Vagina (tissue), 2 donors: ENCODE results near the gene THSD1. TPM values are rescaled to one million over a fixed set of nuclear protein-coding genes. Genes with fewer than 3 reads are reported as not detected.

Experiments
- DNase-seq, 2 donors: peaks; one replicate each; pipeline ENCODE4 v3.0.0-alpha.2; 2017; ENCODE audit errors: extremely low spot score in 2 of 2
- H3K27ac ChIP-seq: fragments of 200-600 bp; sonication (generic); one replicate; pipeline ENCODE4 v1.5.1; 2019
- H3K27me3 ChIP-seq: fragments of 200-600 bp; sonication (generic); one replicate; pipeline ENCODE4 v1.5.1; 2019
- H3K36me3 ChIP-seq, 2 donors: fragments of 200-600 bp; sonication (generic); one replicate each; pipeline ENCODE4 v1.5.1; 2017 to 2019
- H3K4me1 ChIP-seq: fragments of 200-600 bp; sonication (generic); one replicate; pipeline ENCODE4 v1.5.1; 2019
- H3K4me3 ChIP-seq, 2 donors: fragments of 200-600 bp; sonication (generic); 1 replicate in 1 of 2; 2 replicates in 1 of 2; pipeline ENCODE4 v1.5.1; 2016 to 2019
- H3K9me3 ChIP-seq: fragments of 200-600 bp; sonication (generic); one replicate; pipeline ENCODE4 v1.5.1; 2019
- POLR2A ChIP-seq, 2 donors: fragments of 450-650 bp; IDR thresholded peaks; one replicate each; pipeline ENCODE4 v1.6.1; 2017; ENCODE audit warnings: antibody characterized with exemption in 2 of 2, mild to moderate bottlenecking in 2 of 2, moderate library complexity in 2 of 2
- POLR2AphosphoS5 ChIP-seq, 2 donors: sonication (generic); formaldehyde crosslinking; IDR thresholded peaks; one replicate each; pipeline ENCODE4 v1.9.0; 2017; ENCODE audit warnings: antibody characterized with exemption in 2 of 2, mild to moderate bottlenecking in 2 of 2, low read depth in 1 of 2; ENCODE audit not compliant: insufficient read depth in 1 of 2
- intact Hi-C: fragments of 100-400 bp; cut with DNase I; formaldehyde crosslinking; loops from one replicate; pipeline ENCODE4 v1.15.1; 2023
- total RNA-seq: library from RNA; depleted of rRNA; stranded (reverse); fragments of >200 nt; gene quantifications from one replicate; pipeline ENCODE4 v1.2.3, GENCODE V29; 2016
- TF ChIP-seq, protein P1 (sequence below), 3 experiments: fragments of 450-650 bp in 2 of 3; fragments of 200-600 bp in 1 of 3; sonication (generic) in 1 of 3; IDR thresholded peaks; one replicate each; pipeline ENCODE4 v1.5.1; 2017 to 2019; ENCODE audit warnings: antibody characterized with exemption in 3 of 3, mild to moderate bottlenecking in 2 of 3, moderate library complexity in 2 of 3

The THSD1 gene
- total RNA-seq, 1 donor from 2014 or later: 6.4 TPM

DNA sequence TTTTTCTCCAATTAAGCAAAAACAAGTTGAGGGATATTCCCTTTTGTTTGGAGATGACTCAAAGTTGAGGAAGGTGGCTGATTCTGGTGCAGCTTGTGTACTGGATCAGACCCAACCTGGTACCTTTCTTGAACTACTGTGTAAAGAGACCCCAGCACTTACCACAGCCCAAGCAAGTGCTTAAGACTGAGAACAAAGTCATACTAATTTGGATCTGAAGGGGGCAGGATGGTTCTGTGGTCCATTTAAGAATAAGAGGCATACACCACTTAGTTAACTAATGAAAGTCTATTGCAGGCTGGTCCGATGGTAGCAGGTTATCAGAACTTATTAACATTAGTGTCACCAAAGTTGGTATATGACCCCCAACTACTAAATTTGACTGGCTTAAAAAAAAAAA is 6.3 kb downstream of the THSD1 start:
- Histone ChIP-seq H3K4me1 (peaks cover 10% of the 10 kb centered on the region), H3K4me3 (no peak overlapping the region), H3K27ac (no peak overlapping the region), H3K36me3 (no peaks in the 10 kb centered on the region), H3K27me3 (no peaks in the 10 kb centered on the region), H3K9me3 (no peaks in the 10 kb centered on the region)
- intact Hi-C loops: no loop called here
- TF ChIP-seq POLR2AphosphoS5 (IDR thresholded peaks at IDR 0.05; ENCODE audit: insufficient read depth in 1 of 2, low read depth in 1 of 2): no peak
- TF ChIP-seq, protein P1, sequence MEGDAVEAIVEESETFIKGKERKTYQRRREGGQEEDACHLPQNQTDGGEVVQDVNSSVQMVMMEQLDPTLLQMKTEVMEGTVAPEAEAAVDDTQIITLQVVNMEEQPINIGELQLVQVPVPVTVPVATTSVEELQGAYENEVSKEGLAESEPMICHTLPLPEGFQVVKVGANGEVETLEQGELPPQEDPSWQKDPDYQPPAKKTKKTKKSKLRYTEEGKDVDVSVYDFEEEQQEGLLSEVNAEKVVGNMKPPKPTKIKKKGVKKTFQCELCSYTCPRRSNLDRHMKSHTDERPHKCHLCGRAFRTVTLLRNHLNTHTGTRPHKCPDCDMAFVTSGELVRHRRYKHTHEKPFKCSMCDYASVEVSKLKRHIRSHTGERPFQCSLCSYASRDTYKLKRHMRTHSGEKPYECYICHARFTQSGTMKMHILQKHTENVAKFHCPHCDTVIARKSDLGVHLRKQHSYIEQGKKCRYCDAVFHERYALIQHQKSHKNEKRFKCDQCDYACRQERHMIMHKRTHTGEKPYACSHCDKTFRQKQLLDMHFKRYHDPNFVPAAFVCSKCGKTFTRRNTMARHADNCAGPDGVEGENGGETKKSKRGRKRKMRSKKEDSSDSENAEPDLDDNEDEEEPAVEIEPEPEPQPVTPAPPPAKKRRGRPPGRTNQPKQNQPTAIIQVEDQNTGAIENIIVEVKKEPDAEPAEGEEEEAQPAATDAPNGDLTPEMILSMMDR (IDR thresholded peaks at IDR 0.05): no peak
- DNase-seq: no peak

DNA sequence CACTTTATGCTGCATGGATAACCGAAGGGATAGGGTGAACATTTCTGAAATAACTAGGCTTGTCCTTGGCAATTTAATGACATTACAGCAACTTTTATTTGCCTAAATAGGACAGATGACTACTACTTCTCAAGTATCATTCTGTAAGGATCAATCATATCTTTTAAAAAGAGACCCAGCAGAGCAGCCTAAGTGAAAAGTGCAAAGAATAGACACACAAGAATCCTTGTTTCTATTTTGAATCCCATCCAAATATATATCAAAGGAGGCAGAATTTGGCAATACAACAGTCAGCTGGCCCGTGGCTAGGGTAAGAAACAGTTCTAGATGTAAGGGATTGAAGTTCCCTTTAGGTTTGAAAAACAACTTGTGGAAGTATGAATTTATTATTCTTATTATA is 6.9 kb downstream of the THSD1 start:
- TF ChIP-seq POLR2AphosphoS5 (IDR thresholded peaks at IDR 0.05; ENCODE audit: insufficient read depth in 1 of 2, low read depth in 1 of 2): no peak
- TF ChIP-seq POLR2A (IDR thresholded peaks at IDR 0.05): no peak
- TF ChIP-seq, protein P1 (IDR thresholded peaks at IDR 0.05): no peak
- H3K9me3 ChIP-seq: no peaks in the 10 kb centered on the region
- no peak overlapping the region for H3K27ac ChIP-seq
- no peaks in the 10 kb centered on the region for H3K27me3 ChIP-seq
- DNase-seq: no peak
- intact Hi-C loops: no loop called here
- peaks cover 12% of the 10 kb centered on the region for H3K4me1 ChIP-seq
- H3K36me3 ChIP-seq: no peaks in the 10 kb centered on the region
- H3K4me3 ChIP-seq: no peak overlapping the region

DNA sequence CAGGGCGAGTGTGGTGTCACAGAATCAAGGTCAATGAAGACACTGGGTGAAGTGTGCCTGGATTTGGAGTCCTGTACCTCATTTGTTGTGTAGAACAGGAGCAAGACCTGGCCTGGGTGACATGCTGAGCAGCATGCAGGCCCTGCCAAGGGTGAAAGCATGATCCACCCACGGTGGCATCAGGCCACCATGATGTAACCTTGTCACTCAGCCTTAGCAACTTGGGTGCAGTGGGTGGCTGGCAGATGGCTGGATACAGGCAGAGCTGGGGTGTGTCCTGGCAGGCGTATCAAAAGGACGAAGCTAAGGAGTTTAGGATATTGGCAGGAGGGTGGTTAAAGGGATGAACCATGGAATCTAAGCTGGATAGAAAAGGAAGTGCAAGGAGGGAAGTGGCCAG is 10.3 kb downstream of the THSD1 start:
- no peak overlapping the region for H3K27ac ChIP-seq
- H3K36me3 ChIP-seq: no peaks in the 10 kb centered on the region
- no peaks in the 10 kb centered on the region for H3K9me3 ChIP-seq
- H3K4me1 ChIP-seq: peaks cover 20% of the 10 kb centered on the region
- H3K4me3 ChIP-seq: no peak overlapping the region
- H3K27me3 ChIP-seq: no peaks in the 10 kb centered on the region
- TF ChIP-seq, protein P1 (IDR thresholded peaks at IDR 0.05): no peak
- TF ChIP-seq POLR2AphosphoS5 (IDR thresholded peaks at IDR 0.05; ENCODE audit: insufficient read depth in 1 of 2, low read depth in 1 of 2) (no peak), POLR2A (IDR thresholded peaks at IDR 0.05) (no peak)
- no peak for DNase-seq
- intact Hi-C loops: no loop called here

DNA sequence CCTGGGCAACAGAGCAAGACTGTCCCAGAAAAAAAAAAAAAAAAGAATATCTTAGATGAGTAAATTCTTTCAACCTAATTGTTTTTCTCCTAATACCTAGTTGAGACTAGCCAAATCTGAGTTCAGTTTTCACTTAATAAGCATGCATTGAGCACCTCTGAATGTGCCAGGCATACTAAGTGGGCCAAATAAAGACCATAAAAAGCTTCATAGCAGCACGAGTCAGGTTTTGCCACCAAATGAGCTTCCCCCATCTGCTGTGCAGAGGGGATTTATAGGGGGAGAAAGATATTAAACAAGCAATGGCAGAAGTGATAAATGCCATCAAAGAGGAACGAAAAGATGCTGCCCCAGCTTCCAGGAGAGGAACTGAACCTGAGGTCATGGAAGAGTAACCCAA is 11.4 kb downstream of the THSD1 start:
- intact Hi-C loops: no loop called here
- Histone ChIP-seq H3K9me3 (no peaks in the 10 kb centered on the region), H3K4me1 (peaks cover 20% of the 10 kb centered on the region), H3K4me3 (no peak overlapping the region), H3K27ac (no peak overlapping the region), H3K36me3 (no peaks in the 10 kb centered on the region), H3K27me3 (no peaks in the 10 kb centered on the region)
- DNase-seq: no peak
- TF ChIP-seq POLR2AphosphoS5 (IDR thresholded peaks at IDR 0.05; ENCODE audit: insufficient read depth in 1 of 2, low read depth in 1 of 2) (no peak), POLR2A (IDR thresholded peaks at IDR 0.05) (no peak)
- TF ChIP-seq, protein P1 (IDR thresholded peaks at IDR 0.05): no peak

DNA sequence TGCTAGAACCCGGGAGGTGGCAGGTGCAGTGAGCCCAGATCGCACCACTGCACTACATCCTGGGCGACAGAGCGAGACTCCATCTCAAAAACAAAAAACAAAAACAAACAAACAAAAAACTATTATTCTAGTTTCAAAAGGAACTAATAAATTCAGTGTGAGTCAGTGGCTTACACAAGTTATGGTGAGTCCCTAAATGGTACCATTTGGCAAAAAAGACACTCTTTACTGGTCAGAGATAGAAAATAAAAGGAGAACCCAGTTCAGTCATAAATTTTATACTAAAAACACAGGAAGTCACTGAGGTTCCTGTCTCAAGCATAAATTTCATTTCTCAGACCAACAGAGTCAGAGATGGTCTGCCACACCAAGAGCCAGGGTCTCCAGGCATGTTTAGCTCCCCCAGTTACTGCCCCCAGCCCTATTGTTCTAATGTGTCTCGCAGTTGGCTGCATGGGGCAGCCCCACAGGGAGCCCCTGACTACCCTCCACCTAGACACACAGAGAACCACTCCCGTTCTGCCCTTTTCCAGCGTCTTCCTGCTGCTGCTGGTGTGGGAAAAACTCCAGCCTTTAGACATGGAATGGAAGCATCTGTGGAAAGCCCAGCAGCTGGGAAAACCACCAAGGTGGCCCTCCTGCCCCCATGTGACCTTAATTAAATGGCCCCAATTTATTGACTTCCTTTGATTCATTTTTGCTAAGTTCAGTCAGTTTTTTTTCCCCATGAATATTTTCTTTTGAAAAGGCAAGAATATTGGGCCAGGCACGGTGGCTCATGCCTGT is 12.2 kb downstream of the THSD1 start:
- Histone ChIP-seq H3K9me3 (no peaks in the 10 kb centered on the region), H3K27ac (no peak overlapping the region), H3K27me3 (no peaks in the 10 kb centered on the region), H3K4me3 (no peak overlapping the region), H3K36me3 (no peaks in the 10 kb centered on the region), H3K4me1 (peaks cover 20% of the 10 kb centered on the region)
- no peak for DNase-seq
- TF ChIP-seq POLR2AphosphoS5 (IDR thresholded peaks at IDR 0.05; ENCODE audit: insufficient read depth in 1 of 2, low read depth in 1 of 2): no peak
- TF ChIP-seq, protein P1 (IDR thresholded peaks at IDR 0.05): no peak
- no peak for TF ChIP-seq POLR2A (IDR thresholded peaks at IDR 0.05)
- intact Hi-C loops: no loop called here
